Small intestine (tissue), 7 donors: ENCODE data around the gene PRIM1. TPM values are rescaled to one million over a fixed set of nuclear protein-coding genes. Genes with fewer than 3 reads are reported as not detected.

Source experiments
- DNase-seq, 2 donors: peaks; one replicate each; pipeline versions ENCODE4 v3.0.0 to v3.0.0-alpha.2; 2013
- FAIRE-seq: peaks from 2 replicates; lab custom pipeline; 2012; peaks lifted over from hg19 to GRCh38; lab: Jason Lieb, UNC
- H3K27ac ChIP-seq, 3 donors: one replicate each; pipeline ENCODE4 v1.5.1; 2013; ENCODE audit warnings: low read length in 2 of 3, mild to moderate bottlenecking in 2 of 3, control low read depth in 1 of 3, inconsistent platforms in 1 of 3, low read depth in 1 of 3, moderate library complexity in 1 of 3
- H3K27me3 ChIP-seq, 3 donors: one replicate each; pipeline ENCODE4 v1.6.1; 2013; ENCODE audit warnings: low read length in 3 of 3, inconsistent platforms in 1 of 3; ENCODE audit not compliant: control insufficient read depth in 3 of 3, insufficient read depth in 3 of 3
- H3K36me3 ChIP-seq, 3 donors: one replicate each; pipeline ENCODE4 v1.6.1; 2013; ENCODE audit warnings: low read length in 3 of 3, inconsistent platforms in 1 of 3, low read depth in 1 of 3, mild to moderate bottlenecking in 1 of 3, moderate library complexity in 1 of 3; ENCODE audit not compliant: control insufficient read depth in 3 of 3, insufficient read depth in 2 of 3
- H3K4me1 ChIP-seq, 3 donors: one replicate each; pipeline ENCODE4 v1.6.1; 2013; ENCODE audit warnings: low read length in 2 of 3, inconsistent platforms in 1 of 3, low read depth in 1 of 3, mild to moderate bottlenecking in 1 of 3, moderate library complexity in 1 of 3; ENCODE audit not compliant: control insufficient read depth in 3 of 3, insufficient read depth in 2 of 3
- H3K4me3 ChIP-seq, 3 donors: one replicate each; pipeline ENCODE4 v1.5.1; 2013; ENCODE audit warnings: low read length in 3 of 3, control low read depth in 1 of 3, inconsistent platforms in 1 of 3, low read depth in 1 of 3, mild to moderate bottlenecking in 1 of 3, moderate library complexity in 1 of 3
- H3K9me3 ChIP-seq, 2 donors: one replicate each; pipeline ENCODE4 v1.6.1; 2013; ENCODE audit warnings: low read depth in 1 of 2, low read length in 1 of 2; ENCODE audit not compliant: control insufficient read depth in 2 of 2, insufficient read depth in 1 of 2
- WGBS, 3 donors: extraction: QIAGEN DNeasy Blood & Tissue Kit; methylation state at CpG; one replicate each; pipeline ENCODE4 v1.1.7; 2013; 5-methylcytosine and 5-hydroxymethylcytosine counted together
- polyA plus RNA-seq, 4 donors: library from polyadenylated mRNA; stranded (reverse) in 3 of 4; unstranded in 1 of 4; fragments of 200-250 nt in 3 of 4; fragments of 120-200 nt in 1 of 4; gene quantifications; one replicate each; pipeline versions ENCODE4 v1.2.1 to v1.2.3, GENCODE V29; 2013
- donor health status: healthy with polysubstance abuse.
- donor health status: control.
- donor health status: control.
- donor health status: Bipolar disorder and iron deficiency.
- donor health status: healthy.

PRIM1 gene
- polyA plus RNA-seq, 4 donors, result 2.0 to 14.7 (median 8.6) TPM

DNA sequence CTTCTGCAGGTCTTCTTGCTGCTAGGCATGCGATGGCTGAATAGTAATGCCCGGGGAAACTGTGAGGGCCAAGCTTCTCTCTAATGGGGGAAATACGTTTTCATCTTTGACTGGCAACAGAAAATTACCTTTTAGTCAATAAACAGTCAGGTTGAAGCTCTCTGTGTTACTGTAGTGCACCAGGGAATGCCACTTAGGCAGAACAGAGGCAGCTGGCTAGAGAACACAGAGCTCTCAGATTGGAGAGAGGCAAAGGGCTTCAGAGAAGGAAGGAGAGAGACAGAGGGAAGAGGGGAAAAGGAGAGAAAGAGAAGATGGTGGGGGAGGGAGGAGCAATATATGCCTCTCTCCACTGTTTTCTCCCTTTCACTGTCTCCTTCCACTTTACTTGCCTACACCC is 17.7 kb upstream of the PRIM1 start:
- no peaks in the 10 kb centered on the region for H3K36me3 ChIP-seq
- no peaks in the 10 kb centered on the region for H3K4me1 ChIP-seq
- H3K4me3 ChIP-seq, result no peak overlapping the region
- H3K9me3 ChIP-seq, result no peaks in the 10 kb centered on the region
- DNase-seq (no peak), FAIRE-seq (no peak)
- H3K27ac ChIP-seq, result no peak overlapping the region
- 84 to 90% (median 84%) methylated on average over 3 of the region's 3 CpGs for WGBS, 3 donors
- no peaks in the 10 kb centered on the region for H3K27me3 ChIP-seq

DNA sequence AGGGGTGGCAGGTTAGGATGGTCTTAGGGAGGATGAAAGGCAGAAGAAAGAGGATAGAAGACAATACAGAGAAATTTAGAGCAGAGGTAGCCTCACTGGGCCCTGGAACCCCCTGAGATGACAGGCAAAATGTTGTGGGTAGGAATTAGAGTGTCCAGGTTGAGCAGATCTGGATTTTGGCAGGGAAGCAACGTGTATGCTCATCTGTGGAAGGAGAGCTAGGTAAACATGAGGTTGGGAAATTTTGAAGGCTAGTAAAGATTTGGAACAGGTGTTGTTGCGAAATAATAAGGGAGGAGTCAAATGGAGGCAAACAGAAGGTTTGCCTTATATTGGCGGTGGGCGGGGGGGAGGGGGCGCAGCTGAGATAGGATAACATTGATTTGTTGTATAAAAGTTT is 16.3 kb upstream of the PRIM1 start:
- Histone ChIP-seq H3K27me3 (no peaks in the 10 kb centered on the region), H3K9me3 (no peaks in the 10 kb centered on the region), H3K36me3 (no peaks in the 10 kb centered on the region), H3K4me1 (no peaks in the 10 kb centered on the region), H3K27ac (no peak overlapping the region), H3K4me3 (no peak overlapping the region)
- no peak for FAIRE-seq
- WGBS, 3 donors, result 63 to 79% (median 67%) methylated on average over 5 of the region's 5 CpGs
- DNase-seq, result no peak

DNA sequence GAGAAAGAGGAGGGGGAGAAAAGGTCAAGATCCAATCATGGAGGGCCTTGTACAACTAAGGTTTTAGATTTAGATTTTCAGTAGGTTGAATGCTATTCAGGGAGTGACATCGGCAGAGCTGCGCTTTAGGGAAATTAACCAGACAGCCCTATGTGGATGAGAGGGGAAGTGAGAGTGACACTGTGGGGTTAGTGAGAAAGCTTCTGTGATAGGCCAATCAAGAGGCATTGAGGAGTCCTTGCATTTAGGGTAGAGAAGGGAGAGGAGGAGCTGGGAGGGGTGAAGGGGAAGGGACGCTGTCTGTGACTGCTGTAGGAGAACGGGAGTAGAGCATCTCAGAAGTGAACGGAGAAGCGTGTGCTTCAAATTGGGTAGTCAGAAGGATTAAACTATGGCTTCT is 14.4 kb upstream of the PRIM1 start:
- Histone ChIP-seq H3K9me3 (no peaks in the 10 kb centered on the region), H3K27me3 (no peaks in the 10 kb centered on the region), H3K27ac (no peak overlapping the region), H3K36me3 (no peaks in the 10 kb centered on the region), H3K4me1 (no peaks in the 10 kb centered on the region), H3K4me3 (no peak overlapping the region)
- FAIRE-seq (no peak), DNase-seq (no peak)
- 74 to 88% (median 83%) methylated on average over 6 of the region's 6 CpGs for WGBS, 3 donors

DNA sequence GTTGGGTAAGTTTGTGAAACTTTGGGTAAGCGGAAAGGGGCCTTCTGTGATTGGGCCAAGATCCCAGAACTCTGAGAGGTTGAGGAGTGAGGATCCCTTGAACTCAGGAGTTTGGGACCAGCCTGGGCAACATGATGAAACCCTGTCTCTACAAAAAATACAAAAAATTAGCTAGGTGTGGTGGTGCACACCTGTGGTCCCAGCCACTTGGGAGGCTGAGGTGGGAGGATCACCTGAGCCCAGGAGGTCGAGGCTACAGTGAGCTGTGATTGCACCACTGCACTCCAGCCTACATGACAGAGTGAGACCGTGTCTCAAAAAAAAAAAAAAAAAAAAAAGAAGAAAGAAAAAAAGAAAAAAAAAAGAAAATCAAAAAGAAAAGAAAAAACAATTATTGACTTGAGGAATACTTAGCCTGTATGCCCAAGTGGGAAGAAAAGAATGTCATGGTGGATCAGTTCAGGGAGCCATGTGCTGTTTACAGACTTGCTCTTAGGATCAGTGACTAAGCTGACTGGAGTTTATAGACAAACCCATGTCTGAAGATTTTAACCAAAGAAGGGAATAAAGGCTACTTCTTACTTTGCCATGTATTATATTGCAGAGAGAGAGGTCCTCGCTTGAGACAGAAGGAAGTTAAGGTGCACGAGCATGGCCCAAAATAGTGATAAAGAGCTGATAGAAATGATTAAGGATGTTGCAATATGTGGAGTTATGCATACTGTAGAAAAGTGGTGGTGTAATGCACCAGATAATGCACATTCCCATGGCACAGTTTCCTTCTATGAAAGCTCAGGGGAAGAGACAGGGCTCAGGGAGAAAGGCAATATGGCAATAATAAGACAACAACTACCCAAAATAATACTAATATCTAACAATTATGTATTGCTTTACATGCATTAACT is 11.9 kb upstream of the PRIM1 start:
- Histone ChIP-seq H3K9me3 (peaks cover 0 to under 1% of the 10 kb centered on the region in 2 donors), H3K4me3 (no peak overlapping the region), H3K27ac (peak overlapping the region in 1 of 3 donors; percentile 61), H3K27me3 (no peaks in the 10 kb centered on the region), H3K4me1 (no peaks in the 10 kb centered on the region), H3K36me3 (no peaks in the 10 kb centered on the region)
- no peak for DNase-seq
- 52 to 72% (median 64%) methylated on average over 5 of the region's 5 CpGs for WGBS, 3 donors
- no peak for FAIRE-seq

DNA sequence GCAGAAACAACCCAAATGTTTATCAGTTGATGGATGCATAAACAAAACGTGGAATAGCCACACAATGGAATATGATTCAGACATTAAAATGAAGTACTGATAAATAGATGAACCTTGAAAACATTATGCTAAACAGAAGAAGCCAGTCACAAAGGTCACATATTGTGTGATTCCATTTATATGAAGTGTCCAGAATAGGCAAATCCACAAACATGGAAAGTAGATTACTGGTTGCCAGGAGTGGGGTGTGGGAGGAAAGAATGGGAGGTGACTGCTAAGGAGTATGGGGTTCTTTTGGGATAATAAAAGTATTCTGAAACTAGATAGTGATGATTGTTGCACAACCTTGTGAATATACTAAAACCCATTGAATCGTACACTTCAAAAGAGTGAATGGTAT is 9.7 kb upstream of the PRIM1 start:
- H3K27me3 ChIP-seq, result no peaks in the 10 kb centered on the region
- 33 to 42% (median 40%) methylated on average over 2 of the region's 2 CpGs for WGBS, 3 donors
- no peaks in the 10 kb centered on the region for H3K4me1 ChIP-seq
- DNase-seq (peak in 1 of 2 donors; percentile 16), FAIRE-seq (no peak)
- H3K4me3 ChIP-seq, result no peak overlapping the region
- H3K36me3 ChIP-seq, result no peaks in the 10 kb centered on the region
- peaks cover 0 to 11% of the 10 kb centered on the region in 2 donors for H3K9me3 ChIP-seq
- H3K27ac ChIP-seq, result no peak overlapping the region

DNA sequence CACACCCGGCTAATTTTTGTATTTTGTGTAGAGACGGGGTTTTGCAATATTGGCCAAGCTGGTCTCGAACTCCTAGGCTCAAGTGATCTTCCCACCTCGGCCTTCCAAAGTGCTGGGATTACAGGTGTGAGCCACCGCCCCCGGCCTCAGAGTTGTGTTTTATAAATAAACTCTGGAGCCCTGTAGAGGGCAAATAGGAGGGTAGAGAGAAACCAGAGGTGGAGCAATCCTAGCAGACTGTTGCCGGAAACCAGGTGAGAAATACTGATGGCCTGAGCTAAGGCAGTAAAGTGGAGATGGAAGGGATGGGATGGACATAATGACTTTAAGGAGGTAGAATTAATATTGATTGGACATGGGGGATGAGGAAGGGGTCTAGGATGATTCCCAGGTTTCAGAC is 8.3 kb upstream of the PRIM1 start:
- Histone ChIP-seq H3K4me1 (no peaks in the 10 kb centered on the region), H3K27me3 (no peaks in the 10 kb centered on the region), H3K36me3 (no peaks in the 10 kb centered on the region), H3K27ac (no peak overlapping the region), H3K4me3 (no peak overlapping the region), H3K9me3 (peaks cover 0 to 11% of the 10 kb centered on the region in 2 donors)
- 80 to 88% (median 81%) methylated on average over 7 of the region's 7 CpGs for WGBS, 3 donors
- no peak for FAIRE-seq
- DNase-seq, result no peak

DNA sequence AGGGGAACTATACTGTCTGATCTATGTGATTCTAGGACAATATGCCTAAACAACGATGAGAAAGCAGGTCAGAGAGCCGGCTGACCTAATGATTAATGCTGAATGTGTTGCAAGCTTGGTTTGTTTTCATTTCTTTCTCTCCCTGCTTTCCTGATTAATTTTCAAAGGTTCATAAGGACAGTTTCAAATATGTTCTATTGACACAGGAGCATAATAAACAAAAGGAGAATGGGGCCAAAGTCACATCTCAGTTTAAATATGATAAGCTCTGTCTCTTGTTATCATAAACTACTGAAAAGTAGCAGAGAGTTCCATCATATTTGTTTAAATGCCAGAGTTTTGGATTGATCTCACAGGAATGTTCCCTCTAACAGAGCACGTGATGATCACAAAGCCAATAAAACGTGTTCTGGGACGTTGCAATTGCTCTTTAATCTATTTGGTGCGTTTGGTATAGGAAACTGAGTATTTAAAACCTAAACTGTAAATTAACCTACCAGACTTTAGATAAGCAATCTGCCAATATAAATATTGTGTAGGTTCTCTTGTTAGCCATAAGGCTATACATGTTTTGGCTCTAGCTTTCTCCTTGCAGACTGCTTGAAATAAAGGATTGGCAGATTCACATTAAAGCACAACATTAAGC is 7.3 kb upstream of the PRIM1 start:
- Histone ChIP-seq H3K4me1 (no peaks in the 10 kb centered on the region), H3K4me3 (no peak overlapping the region), H3K36me3 (no peaks in the 10 kb centered on the region), H3K27ac (no peak overlapping the region), H3K27me3 (no peaks in the 10 kb centered on the region), H3K9me3 (peaks cover 0 to 11% of the 10 kb centered on the region in 2 donors)
- DNase-seq (peak; percentile 16 to 37), FAIRE-seq (no peak)
- WGBS, 3 donors, result 12 to 43% (median 32%) methylated on average over 6 of the region's 6 CpGs

DNA sequence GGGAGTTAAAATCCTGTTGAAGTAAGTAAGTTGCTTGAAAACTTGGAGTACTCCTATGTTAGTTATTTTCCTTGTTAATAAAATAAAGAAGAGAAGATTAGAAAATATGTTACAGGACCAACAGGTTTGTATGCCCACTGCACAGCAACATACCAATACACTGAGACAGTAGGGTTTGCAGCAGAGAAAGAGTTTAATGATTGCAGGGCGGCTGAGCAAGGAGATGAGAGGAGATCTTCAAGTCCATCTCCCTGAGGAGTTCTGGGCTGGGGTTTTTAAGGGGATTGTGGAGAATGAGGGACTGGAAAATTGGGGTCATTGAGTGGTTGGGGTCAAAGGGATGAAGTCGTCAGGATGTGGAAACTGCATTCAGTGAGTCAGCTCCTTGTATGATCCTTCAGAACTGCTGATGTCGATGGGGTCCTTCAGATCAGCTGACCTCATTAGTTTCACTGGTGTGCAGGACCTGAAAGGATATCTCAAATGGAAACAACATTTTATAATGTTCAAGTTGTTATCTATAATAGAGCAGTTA is 6.7 kb upstream of the PRIM1 start:
- WGBS, 3 donors, result 76 to 80% (median 77%) methylated on average over 3 of the region's 3 CpGs
- H3K27ac ChIP-seq, result no peak overlapping the region
- no peak for FAIRE-seq

More for the DNA sequence above, 6.7 kb upstream of the PRIM1 start:
- no peak overlapping the region for H3K4me3 ChIP-seq
- no peak for DNase-seq
- no peaks in the 10 kb centered on the region for H3K27me3 ChIP-seq
- no peaks in the 10 kb centered on the region for H3K4me1 ChIP-seq
- no peaks in the 10 kb centered on the region for H3K36me3 ChIP-seq
- peaks cover 0 to 11% of the 10 kb centered on the region in 2 donors for H3K9me3 ChIP-seq
